Limb (tissue), 2 donors: ENCODE measurements around the gene LRRC8C.

Experiments
- DNase-seq, 2 donors: peaks; one replicate each; pipeline ENCODE4 v3.0.0-alpha.2; 2016; ENCODE audit errors: extremely low spot score in 2 of 2

Gene LRRC8C

DNA sequence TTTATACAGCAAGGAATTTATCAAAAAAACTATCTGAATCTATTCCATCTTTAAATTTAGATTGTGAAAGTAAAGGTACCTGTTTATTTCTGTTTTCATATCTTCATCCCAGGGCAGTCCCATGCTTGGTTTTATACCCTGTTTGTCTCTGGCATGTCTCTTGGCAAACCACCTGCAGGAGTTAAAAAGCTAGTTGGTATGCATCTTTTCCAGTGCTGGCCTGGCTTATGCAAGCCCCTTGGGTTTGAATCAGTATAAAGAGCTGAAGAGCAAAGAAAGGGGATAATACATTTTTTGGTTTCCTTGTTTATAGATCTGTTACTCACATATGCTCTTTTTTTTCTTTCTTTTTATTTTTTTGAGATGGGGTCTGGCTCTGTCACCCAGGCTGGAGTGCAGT is 37.8 kb downstream of the LRRC8C start:
- no peak for DNase-seq

DNA sequence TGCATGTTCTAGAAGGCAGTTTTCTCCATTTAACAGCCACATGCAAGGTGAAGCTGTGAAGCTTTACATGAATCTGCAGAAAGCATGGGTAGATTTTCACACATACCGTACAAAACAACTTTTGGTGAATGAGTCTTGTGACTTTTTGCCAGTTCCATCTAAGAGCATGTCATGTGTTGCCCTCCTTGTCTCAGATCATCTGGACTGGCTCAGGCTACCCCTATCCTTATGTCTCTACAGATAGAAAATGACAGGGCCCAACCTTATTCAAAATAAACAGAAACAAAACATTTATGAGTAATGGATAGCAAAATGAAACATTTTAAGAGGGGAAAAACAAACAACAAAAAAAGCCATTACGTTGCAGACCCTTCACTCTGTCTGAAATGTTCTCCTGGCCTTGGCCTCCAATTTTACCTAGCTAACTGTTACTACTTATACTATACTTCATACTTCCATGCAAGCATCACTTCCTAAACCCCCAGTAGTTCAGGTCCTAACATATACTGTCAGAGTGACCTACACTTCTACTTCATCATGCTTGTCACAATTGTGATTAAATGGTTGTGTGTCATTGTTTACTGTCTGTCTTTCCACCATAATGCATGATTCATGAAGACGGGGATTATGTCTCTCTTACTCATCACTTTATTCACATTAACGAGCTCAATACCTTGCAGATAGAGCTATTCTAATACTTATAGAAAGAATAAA is 39.0 kb downstream of the LRRC8C start:
- no peak for DNase-seq

DNA sequence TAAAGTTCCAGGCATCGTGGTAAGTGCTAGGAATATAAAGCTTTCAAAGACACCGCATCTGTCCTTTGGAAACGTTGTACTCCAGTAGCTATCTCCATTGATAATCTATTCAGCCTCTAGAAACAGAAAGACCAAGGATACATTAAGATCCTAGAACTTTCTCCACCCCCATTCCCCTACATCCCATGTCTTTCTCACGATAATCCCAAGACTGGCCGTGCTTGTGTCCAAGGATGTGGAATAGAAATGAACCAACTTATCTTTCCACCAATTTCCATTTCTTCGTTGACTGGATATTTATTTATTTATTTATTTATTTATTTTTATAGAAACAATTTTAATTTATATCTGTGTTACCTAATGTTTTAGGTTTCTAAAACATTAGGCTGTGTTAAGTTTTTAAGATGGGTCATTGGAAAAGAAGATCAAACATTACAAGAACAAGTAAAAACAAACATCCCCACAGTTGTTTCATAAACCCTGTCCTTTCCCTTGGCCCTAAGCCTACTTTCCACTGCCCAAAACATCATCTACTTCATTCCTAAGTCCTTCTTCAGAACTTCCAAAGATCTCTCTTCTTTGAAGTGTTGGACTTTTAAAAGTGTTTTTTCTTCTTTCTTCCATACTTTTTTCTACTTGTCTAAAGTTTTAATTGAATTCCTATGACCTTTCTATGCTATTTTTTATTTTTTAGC is 39.7 kb downstream of the LRRC8C start:
- DNase-seq: no peak

DNA sequence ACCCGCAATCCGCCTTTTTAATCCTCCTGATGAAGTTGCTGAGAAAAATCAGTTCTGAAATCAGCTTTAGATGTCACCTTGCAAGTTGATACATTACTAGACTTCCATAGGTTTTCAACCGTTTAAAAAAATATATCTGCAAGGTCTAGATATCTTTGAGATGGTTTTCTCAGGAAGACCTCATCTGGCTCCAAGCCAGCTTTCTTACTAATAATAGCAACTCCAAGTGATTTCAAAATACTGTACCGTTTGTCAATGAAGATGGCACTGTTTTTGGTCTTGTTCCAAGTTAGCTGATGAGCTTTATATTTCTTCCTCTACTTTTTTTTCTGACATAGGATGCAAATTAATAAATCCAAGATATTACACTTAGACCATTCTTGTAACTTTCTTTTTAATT is 40.3 kb downstream of the LRRC8C start:
- no peak for DNase-seq

DNA sequence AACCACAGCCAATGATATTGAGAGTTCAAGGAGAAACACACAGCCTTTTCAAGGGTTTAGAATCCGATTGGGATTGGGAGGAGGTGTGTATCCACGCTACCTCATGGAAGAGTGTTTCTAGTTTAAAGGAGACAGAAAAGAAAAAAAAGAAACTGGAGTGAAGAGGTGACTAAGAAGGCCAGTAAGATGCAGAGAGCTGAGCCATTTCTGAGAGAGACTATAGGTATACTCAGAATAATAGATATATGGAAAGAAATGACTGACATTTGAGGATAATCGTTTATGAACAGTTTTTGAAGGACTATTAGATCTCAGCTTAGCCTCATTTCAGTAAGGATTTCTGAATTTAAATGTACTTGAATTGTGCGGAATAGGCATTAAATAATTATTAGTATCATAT is 42.8 kb downstream of the LRRC8C start:
- no peak for DNase-seq

DNA sequence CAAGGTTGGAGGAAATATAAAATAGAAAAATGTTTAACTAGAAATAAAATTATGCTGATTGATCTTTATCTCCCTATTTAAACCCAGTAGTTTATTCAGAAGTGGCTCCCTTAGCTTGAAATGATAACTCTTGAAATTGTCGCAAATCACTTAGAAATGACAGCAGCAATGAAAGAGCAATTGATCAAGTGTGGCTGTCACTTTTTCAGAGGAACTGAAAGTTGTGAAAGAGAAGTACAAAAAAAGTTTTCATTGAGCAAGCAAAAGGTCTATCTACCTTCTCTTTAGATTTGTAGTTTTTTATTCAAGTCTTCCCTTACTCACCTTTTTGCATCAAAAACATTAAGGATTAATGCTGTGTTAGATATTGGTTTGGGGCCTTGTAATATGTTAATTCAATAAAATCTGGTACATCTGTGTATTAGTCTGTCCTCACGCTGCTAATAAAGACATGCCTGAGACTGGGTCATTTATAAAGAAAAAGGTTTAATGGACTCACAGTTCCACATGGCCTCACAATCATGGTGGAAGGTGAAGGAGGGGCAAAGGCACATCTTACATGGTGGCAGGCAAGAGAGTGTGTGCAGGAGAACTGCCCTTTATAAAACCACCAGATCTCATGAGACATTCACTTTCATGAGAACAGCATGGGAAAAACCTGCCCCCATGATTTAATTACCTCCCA is 48.3 kb downstream of the LRRC8C start:
- no peak for DNase-seq

DNA sequence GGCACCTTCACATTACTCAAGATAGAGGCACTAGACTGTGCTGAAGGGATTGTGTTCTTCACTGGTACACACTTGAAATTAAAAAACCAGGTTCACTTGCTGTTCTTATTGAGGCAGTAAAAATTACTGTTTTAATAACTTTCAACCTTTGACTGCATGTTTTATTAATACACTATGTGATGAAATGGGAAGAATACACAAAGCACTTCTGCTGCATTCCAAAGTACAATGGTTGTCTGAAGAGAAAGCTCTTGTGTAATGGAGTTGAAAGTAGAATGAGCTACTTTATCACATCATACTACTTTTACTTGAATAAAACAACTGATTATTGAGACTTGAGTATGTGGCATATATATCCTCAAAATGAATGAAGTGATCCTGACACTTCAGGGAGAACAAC is 49.7 kb downstream of the LRRC8C start:
- no peak for DNase-seq

DNA sequence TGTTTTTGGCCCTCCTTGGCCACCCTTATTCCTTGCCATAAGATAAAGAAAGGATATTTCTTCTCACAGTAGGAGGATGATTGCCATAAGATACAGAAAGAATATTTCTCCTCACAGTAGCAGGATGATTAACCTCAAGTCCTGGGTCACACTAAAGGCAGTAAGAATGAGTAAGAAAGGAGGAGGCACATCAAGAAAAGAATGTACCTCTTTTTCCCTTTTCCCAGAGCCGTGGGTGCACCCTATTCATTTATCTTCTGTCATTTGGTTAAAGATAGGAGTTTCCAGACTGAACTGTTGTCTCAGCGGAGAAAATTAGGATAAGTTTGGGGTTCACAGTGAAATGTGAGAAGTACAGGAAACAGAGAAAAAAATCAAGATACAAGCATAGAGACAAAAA is 52.5 kb downstream of the LRRC8C start:
- DNase-seq: no peak

DNA sequence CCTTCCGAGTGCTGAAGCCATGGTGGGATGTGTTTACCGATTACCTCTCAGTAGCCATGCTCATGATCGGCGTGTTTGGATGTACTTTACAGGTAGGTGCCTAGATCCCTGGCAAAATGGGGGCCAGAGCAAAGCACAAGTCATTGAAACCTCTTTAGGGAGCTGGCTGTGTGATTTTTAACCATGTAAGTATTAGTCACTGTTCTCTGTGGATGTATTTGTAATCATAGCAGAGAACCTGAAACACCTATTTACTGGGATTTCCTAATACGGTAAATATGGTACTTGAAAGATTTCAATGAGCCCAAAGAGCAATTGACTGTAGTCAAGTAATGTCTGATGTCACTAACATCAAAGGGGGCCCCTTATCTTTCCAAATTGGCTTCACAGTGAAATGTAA is 53.6 kb downstream of the LRRC8C start:
- no peak for DNase-seq

DNA sequence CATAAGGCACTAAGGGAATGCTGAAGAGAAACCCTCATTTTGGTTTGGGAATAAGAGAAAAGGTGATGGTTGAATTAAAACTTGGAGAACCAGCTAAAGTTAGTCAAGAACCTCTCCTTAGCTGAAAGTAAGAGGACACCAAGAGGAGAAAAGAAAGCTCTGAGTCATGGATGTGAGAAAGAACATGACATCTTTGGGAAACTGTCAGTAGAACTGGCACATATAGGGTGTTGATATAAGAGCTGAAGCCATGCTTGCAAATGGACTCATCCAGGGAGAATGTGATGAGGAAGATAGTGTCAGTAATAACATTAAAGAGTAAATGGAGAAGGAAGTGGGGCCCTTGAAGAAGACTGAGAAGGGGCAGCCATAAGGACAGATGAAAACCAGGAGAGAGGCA is 54.3 kb downstream of the LRRC8C start:
- DNase-seq: no peak

DNA sequence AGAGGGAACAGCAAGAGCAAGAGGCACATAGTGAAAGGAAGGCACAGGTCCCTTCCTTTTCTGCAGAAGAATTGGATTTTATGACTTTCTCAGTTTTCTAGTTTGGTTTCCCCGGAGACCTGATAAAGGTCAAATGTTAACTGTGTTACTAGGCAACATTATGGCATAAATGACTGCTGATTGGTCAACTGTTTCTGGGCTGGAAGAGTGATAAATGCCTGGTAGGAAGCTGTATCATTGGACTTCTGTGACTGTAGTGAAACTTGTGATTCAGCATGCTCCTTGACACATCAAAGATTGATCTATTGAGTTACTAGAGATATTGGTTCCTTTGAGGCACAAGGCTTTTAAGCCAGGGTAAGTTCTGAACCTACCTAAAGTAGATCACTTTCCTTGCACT is 55.7 kb downstream of the LRRC8C start:
- DNase-seq: no peak

DNA sequence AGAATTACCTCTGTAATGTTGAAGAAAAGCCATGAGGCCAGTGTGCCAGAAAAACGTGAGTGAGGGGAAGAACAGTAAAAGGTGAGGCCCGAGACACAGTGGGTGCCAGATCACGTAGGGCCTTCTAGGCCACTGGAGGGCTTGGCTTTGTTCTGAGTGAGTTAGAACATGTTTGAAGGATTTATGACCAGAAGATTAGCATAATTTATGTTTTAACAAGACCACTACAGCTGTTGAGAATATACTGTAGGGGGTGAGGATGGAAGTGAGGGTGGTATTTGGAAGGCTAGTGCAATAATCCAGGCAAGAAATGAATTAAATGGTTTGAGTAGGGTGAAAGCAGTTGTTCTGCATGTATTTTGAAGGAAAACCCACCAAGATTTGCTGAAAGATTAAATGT is 56.3 kb downstream of the LRRC8C start:
- no peak for DNase-seq

DNA sequence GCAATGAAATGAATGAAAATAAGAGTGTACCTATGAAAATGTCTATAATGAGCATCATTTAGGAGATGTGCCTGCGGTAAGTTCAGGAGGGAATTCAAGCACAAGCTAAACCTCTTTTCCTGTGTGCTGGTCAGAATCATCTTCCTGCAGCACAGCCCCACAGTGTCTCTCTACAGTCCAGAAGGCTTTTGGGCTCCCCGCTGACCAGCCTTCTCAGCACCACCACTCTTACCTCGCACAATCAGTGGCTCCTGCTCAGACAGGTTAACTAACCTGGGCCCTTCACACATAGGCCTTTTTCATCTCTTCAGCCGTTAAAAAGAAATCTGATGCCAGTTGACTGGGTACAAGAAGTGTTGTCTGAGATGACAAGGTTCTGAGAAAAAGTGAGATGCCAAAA is 57.7 kb downstream of the LRRC8C start:
- DNase-seq: no peak

DNA sequence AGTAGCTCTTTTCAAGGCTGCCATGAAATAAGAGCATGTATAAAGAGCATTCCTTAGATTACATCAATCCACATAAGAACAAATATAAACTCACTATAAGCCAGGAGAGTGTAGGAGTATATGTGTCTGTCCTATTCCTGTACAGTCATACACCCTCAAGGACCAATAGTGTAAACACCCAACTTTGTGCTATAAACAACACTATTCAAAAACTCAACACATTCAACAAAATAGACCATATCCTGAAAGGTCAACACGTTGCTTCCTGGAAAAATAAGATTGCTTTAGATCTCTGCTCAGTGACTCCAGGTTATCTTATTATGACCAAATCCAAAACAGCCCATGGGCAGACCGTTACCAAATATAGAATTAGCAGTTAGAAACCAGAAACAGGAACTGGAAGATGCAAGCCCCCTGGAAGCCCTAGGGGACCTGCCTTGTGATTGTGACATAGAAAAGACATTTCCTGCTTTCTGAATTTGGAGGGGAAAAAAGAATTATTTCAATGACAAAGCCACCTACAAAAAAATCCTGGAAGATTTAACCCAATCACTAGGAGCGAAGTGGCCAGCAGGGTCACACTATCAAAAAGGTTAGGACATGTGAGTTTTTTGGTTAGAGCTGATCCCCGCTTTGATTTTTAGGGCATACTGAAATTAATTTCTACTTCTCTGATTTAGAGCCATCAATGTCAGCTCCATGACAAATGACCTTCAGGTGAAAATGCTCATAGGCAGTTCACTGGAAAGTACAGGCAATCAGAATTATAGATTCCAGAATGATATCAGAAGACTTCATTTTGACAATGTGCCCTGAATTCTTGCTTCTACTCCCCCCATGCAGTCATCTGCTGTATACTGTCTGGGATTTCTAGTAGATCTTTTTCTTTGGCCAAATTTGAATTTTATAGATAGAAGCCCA is 59.9 kb downstream of the LRRC8C start:
- DNase-seq: no peak

DNA sequence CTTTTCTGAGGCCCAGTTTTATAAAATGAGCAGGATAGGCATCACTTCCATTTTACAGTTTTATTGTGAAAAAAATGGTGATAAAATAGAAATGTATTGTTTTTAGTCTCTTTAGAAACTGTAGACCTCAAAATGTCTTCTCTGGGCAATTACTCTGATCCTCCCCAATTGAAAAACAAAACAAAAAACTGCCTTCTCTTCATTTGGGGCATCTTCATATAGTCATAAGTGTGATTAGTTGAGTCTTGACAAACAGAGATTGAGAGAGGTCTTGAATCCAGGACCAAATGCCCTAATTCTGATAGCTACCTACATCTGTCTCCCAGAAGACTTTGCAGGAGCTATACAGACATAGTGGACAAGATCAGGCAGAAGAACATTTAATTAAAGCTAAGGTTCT is 62.9 kb downstream of the LRRC8C start:
- no peak for DNase-seq

DNA sequence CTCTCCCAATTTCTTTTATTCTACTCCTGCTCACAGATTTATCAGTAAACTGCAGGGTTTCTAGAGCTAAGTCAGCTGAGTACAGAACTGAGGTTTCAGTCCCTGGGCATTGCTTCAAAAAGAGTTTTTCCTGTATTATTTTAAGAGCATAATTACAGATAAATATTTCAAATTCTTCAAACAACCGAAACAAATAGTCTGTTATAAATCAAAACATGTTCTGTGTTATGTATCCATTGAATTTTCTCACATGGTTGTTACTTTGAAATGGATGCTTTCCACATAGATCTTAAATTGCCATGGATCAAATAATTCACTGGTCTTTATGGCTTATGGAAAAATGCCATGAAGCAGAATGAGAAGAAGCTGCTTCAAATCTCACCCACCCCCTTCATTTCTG is 64.5 kb downstream of the LRRC8C start:
- no peak for DNase-seq

DNA sequence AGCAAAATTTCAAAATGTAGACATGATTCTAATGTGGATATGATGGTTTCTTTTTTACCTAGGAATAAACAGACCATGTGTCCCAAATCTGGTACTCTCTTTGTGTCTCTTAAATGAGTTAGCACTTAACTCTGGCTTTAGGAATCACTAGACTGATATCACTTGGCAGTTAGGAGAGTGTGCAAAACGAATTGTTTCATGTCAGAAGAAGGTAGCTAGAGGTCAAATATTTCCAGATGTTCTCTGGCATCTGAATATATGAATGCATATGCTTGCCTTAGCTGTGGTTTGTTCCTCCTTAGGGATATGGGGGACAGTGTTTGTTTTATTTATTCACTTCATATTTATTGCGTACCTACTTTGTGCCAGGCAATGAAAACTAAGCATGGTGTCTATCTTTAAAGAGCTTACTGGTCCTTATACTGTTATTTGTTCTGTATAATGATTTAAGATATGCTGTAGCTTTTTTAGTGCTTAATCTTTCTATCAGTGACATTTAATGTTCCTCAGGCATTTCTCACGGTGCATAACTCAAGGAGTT is 65.2 kb downstream of the LRRC8C start:
- no peak for DNase-seq

DNA sequence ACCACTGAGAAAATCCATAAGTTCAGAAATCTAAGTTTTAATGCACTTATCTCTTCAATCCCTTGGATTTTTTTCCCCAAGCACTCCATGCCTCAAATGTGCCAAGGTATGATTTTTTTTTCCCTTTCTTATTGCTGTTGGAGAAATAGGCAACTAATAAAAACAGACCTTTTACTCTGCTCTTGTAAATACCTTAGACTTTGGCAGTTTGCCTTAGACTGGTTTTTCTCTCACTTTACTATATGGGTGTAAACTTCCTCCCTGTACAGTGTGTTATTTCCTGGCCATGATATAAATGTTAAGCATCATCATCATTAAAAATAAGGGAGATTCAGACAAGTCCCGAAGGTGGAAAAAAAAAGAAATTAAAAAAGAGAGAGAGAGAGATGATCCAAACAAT is 65.7 kb downstream of the LRRC8C start:
- DNase-seq: no peak

DNA sequence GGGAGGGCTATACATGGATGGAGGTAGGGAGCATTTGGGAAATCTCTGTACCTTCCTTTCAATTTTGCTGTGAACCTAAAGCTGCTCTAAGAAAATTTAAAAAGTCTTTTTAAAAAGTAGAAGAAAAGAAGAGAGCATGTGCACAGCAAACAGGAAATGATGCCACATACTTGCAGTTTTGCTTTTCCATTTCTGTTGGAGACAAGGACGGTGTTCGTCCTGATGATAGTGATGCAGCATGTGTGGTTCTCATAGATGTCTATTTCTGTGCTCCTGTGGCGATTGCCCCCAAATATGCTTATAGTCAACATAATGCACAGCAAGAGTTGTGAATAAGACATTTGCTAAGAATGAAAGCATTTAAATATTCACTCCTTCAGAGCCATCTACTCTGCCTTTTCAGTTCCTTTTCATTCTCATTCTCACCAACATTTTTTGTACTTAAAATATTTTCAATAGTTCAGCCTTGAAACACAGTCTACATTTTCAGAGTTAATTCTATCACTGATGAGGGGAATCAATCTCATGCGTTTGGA is 66.6 kb downstream of the LRRC8C start:
- no peak for DNase-seq

DNA sequence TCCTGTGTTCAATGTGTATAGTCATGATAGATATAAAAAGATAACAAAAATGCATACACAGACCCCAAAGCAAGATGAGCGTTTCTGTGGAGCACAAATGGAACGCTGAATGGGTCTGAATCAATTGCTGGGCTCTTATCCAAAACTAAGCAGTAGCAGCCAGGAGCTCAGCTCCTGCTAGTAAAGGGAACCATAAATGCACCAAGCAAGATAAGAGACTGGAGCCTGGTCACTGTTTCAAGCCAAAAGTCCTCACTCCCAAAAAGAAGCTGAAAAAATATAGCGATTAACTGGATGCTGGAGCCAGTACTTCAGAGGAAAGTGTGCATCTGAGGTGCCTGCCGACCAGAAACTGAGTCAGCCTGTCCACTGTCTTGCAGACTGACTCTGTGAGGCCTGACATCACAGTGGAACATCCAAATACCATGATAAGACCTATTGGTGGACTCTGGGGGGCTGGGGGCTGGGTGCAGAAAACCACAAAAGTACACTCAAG is 68.9 kb downstream of the LRRC8C start:
- DNase-seq: no peak

DNA sequence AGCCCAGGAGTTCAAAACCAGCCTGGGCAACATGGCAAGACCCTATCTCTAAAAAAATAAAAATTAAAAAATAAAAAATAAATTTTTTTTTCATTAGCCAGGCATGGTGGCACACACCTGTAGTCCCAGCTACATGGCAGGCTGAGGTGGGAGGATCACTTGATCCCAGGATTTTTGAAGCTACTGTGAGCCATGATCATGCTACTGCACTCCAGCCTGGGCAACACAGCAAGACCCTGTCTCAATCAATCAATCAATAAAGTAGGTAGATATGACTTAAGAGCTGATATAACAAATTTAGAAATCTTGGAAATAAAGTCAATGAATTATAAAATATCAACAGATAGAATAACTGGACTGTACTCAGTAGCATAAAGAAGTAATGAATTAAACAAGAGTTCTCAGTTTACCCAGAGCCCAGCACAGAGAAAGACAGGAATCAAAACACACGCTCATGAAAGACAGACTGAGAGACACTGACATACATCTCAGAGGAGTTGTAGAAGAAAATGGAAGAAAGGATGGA is 69.7 kb downstream of the LRRC8C start:
- no peak for DNase-seq
